HepG2 (cell line): ENCODE data around the gene CAVIN2. TPM values are rescaled to one million over a fixed set of nuclear protein-coding genes. Genes with fewer than 3 reads are reported as not detected.

Experiments used
- ARID3A ChIP-seq: IDR thresholded peaks from 2 replicates; pipeline ENCODE4 v1.6.1; 2012; ENCODE audit warnings: low read depth, low read length, improper control_type of control experiment
- ELF3 ChIP-seq: IDR thresholded peaks from 2 replicates; pipeline ENCODE4 v1.6.1; 2016; ENCODE audit warnings: missing genetic modification reagents, missing compliant biosample characterization
- HDAC2 ChIP-seq: sonication (generic); formaldehyde crosslinking; IDR thresholded peaks from 2 replicates; pipeline ENCODE4 v1.4.0; 2020; ENCODE audit warnings: missing genetic modification reagents
- KAT8 ChIP-seq: IDR thresholded peaks from 2 replicates; pipeline ENCODE4 v1.6.1; 2016; ENCODE audit warnings: missing genetic modification reagents, missing compliant biosample characterization
- KDM5B ChIP-seq: sonication (generic); formaldehyde crosslinking; IDR thresholded peaks from 2 replicates; pipeline ENCODE4 v1.4.0; 2020; ENCODE audit warnings: missing genetic modification reagents, mild to moderate bottlenecking, borderline replicate concordance
- KLF11 ChIP-seq: IDR thresholded peaks from 2 replicates; pipeline ENCODE4 v1.6.1; 2016; ENCODE audit warnings: missing compliant biosample characterization
- MIER2 ChIP-seq: IDR thresholded peaks from 2 replicates; pipeline ENCODE4 v1.6.1; 2016; ENCODE audit warnings: missing biosample characterization, missing genetic modification reagents
- MTF1 ChIP-seq: sonication (generic); formaldehyde crosslinking; IDR thresholded peaks from 2 replicates; pipeline ENCODE4 v1.5.0; 2020; ENCODE audit warnings: missing genetic modification reagents
- NKX3-1 ChIP-seq: sonication (generic); formaldehyde crosslinking; IDR thresholded peaks from 2 replicates; pipeline ENCODE4 v1.5.0; 2020; ENCODE audit warnings: missing genetic modification reagents
- POGK ChIP-seq: sonication (generic); formaldehyde crosslinking; conservative IDR thresholded peaks from 2 replicates; pipeline ENCODE4 v1.8.0; 2022; ENCODE audit warnings: mild to moderate bottlenecking, moderate library complexity, missing genetic modification reagents
- RARA ChIP-seq: IDR thresholded peaks from 2 replicates; pipeline ENCODE4 v1.6.1; 2016; ENCODE audit warnings: missing genetic modification reagents, missing compliant biosample characterization
- RBAK ChIP-seq: sonication (generic); formaldehyde crosslinking; IDR thresholded peaks from 2 replicates; pipeline ENCODE4 v1.5.1; 2020; ENCODE audit warnings: mild to moderate bottlenecking, missing genetic modification reagents
- SP5 ChIP-seq: IDR thresholded peaks from 2 replicates; pipeline ENCODE4 v1.6.1; 2016; ENCODE audit warnings: low read depth, borderline replicate concordance
- TCF7 ChIP-seq: sonication (generic); IDR thresholded peaks from 2 replicates; pipeline ENCODE4 v1.6.1; 2016; ENCODE audit warnings: antibody characterized with exemption, low read depth
- ZNF687 ChIP-seq: sonication (generic); formaldehyde crosslinking; IDR thresholded peaks from 2 replicates; pipeline ENCODE4 v1.5.1; 2020; ENCODE audit warnings: mild to moderate bottlenecking, missing genetic modification reagents, moderate library complexity
- polyA plus RNA-seq, 8 experiments: library from polyadenylated mRNA; depleted of rRNA in 3 of 8; stranded (reverse) in 7 of 8; unstranded in 1 of 8; fragments of >200 nt; fragmentation: Illumina TruSeq in 4 of 8; extraction: Trizol in 4 of 8; gene quantifications; 2 replicates each; pipeline versions ENCODE4 v1.2.1 to v1.2.3, GENCODE V29; 2011 to 2016; ENCODE audit warnings: low read depth in 4 of 8, missing spikeins in 1 of 8, mixed read lengths in 1 of 8; ENCODE audit not compliant: insufficient read depth in 1 of 8
- total RNA-seq, 5 experiments: library from RNA; depleted of rRNA; stranded (reverse); fragments of >200 nt; fragmentation: Illumina TruSeq; extraction: Trizol; gene quantifications; 2 replicates each; pipeline ENCODE4 v1.2.3, GENCODE V29; 2016; ENCODE audit warnings: low read depth in 1 of 5
- TF ChIP-seq, protein P1 (sequence below): sonication (generic); formaldehyde crosslinking; IDR thresholded peaks from 2 replicates; pipeline ENCODE4 v1.4.0; 2020; ENCODE audit warnings: low read depth, mild to moderate bottlenecking, missing genetic modification reagents
- TF ChIP-seq, protein P2 (sequence below): IDR thresholded peaks from 2 replicates; pipeline ENCODE4 v1.6.1; 2016; ENCODE audit warnings: low read depth, control low read depth

CAVIN2 gene
- total and polyA plus RNA-seq, 2 of the 13 experiments (the other 11 are each of a cell fraction or from before 2014, with no cell fraction given): 7.6 to 38.8 TPM

GRCh38 chr2:191846515-191847476 is at the start of gene CAVIN2 (continued):
- TF ChIP-seq ARID3A (no peak), ELF3 (CRISPR knock-in tag) (peak; percentile 72), RARA (CRISPR knock-in tag) (peak; percentile 74), KLF11 (peak; percentile 45; the same call in 1 of the 2 replicates), HDAC2 (CRISPR knock-in tag) (peak; percentile 79; the same call in 1 of the 2 replicates), RBAK (CRISPR knock-in tag) (0 out of 2 replicates have a peak, but pooled peaks have one; percentile 6), NKX3-1 (CRISPR knock-in tag) (no peak), KDM5B (CRISPR knock-in tag) (peak; percentile 79; the same call in 1 of the 2 replicates), MIER2 (CRISPR knock-in tag) (0 out of 2 replicates have a peak, but pooled peaks have one; percentile 22), MTF1 (CRISPR knock-in tag) (no peak), KAT8 (CRISPR knock-in tag) (peak; percentile 56; the same call in 1 of the 2 replicates), SP5 (CRISPR knock-in tag) (peak; percentile 99), POGK (CRISPR knock-in tag) (0 out of 2 replicates have a peak, but pooled peaks have one; percentile 44), ZNF687 (CRISPR knock-in tag) (peak; percentile 97), TCF7 (peak; percentile 36; the same call in 1 of the 2 replicates)
- TF ChIP-seq, protein P1, sequence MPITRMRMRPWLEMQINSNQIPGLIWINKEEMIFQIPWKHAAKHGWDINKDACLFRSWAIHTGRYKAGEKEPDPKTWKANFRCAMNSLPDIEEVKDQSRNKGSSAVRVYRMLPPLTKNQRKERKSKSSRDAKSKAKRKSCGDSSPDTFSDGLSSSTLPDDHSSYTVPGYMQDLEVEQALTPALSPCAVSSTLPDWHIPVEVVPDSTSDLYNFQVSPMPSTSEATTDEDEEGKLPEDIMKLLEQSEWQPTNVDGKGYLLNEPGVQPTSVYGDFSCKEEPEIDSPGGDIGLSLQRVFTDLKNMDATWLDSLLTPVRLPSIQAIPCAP (CRISPR knock-in tag): no peak
- TF ChIP-seq, protein P2, sequence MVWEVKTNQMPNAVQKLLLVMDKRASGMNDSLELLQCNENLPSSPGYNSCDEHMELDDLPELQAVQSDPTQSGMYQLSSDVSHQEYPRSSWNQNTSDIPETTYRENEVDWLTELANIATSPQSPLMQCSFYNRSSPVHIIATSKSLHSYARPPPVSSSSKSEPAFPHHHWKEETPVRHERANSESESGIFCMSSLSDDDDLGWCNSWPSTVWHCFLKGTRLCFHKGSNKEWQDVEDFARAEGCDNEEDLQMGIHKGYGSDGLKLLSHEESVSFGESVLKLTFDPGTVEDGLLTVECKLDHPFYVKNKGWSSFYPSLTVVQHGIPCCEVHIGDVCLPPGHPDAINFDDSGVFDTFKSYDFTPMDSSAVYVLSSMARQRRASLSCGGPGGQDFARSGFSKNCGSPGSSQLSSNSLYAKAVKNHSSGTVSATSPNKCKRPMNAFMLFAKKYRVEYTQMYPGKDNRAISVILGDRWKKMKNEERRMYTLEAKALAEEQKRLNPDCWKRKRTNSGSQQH (CRISPR knock-in tag): peak; percentile 59; the same call in 1 of the 2 replicates
